GM21619 (cell line): ENCODE results near the gene UBL5.

Experiments used
- ATAC-seq: cut with Tn5 transposase; IDR thresholded peaks from one replicate; pipeline ENCODE4 v1.9.1; 2021; ENCODE audit not compliant: unreplicated experiment

The UBL5 gene

GRCh38 chr19:9878511-9879196 is 50.9 kb downstream of the UBL5 start:
- ATAC-seq, result no peak
